Measurements from ENCODE around the gene CST11.

- TF ChIP-seq POLR2A (IDR thresholded peaks at IDR 0.05), result no peak
- TF ChIP-seq, protein P1, sequence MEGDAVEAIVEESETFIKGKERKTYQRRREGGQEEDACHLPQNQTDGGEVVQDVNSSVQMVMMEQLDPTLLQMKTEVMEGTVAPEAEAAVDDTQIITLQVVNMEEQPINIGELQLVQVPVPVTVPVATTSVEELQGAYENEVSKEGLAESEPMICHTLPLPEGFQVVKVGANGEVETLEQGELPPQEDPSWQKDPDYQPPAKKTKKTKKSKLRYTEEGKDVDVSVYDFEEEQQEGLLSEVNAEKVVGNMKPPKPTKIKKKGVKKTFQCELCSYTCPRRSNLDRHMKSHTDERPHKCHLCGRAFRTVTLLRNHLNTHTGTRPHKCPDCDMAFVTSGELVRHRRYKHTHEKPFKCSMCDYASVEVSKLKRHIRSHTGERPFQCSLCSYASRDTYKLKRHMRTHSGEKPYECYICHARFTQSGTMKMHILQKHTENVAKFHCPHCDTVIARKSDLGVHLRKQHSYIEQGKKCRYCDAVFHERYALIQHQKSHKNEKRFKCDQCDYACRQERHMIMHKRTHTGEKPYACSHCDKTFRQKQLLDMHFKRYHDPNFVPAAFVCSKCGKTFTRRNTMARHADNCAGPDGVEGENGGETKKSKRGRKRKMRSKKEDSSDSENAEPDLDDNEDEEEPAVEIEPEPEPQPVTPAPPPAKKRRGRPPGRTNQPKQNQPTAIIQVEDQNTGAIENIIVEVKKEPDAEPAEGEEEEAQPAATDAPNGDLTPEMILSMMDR (IDR thresholded peaks at IDR 0.05 in 4 of 5, conservative IDR thresholded peaks at IDR 0.05 in 1 of 5), result no peak
These were observed 24.5 kb upstream of the CST11 start for GRCh38 chr20:23477223-23477622.
